HG02759 (cell line): Measurements from ENCODE around the gene PLXND1.
"Not testable (repeated sequence)": the region's sequence is repeated elsewhere in the genome, so short reads cannot be mapped to it uniquely, and the experiment has no call there.

ENCODE experiments used
- ATAC-seq: cut with Tn5 transposase; IDR thresholded peaks from one replicate; pipeline ENCODE4 v1.9.1; 2021; ENCODE audit warnings: mild to moderate bottlenecking, moderate library complexity; ENCODE audit not compliant: unreplicated experiment

The PLXND1 gene

DNA sequence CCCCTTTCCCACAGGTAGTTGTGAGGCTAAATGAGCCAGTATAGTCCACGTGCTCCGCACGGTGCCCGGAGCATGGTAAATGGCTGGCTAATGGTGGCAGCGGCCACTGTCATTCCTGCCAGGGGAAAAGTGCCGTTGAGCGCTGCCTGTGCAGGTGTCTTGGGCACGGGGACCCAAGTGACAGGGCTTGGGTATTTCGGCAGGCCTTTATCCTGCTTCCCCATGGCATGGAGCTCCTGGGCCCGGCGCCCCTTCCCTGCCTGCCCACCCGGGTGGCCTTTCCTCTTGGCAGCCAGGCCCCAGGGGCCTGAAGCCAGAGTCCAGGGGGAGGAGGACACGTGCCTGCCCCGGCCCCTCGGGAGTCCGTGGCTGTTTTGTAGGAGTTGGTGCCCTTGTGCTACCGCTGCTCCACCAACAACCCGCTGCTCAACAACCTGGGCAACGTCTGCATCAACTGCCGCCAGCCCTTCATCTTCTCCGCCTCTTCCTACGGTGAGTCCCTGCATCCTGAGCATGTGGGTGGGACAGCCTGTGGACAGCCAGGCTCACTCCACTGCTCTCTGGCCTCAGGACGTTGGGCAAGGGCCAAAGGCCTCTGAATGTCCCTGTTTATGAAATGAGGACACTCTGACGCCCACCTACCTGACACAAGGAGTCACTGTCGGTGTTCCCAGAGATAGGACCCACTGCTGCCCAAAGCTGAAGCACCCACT, 91.2 kb downstream of the PLXND1 start:
- ATAC-seq: not testable (repeated sequence)

- ATAC-seq: no peak
These were observed 91.9 kb downstream of the PLXND1 start for GRCh38 chr3:129514563-129514962.

DNA sequence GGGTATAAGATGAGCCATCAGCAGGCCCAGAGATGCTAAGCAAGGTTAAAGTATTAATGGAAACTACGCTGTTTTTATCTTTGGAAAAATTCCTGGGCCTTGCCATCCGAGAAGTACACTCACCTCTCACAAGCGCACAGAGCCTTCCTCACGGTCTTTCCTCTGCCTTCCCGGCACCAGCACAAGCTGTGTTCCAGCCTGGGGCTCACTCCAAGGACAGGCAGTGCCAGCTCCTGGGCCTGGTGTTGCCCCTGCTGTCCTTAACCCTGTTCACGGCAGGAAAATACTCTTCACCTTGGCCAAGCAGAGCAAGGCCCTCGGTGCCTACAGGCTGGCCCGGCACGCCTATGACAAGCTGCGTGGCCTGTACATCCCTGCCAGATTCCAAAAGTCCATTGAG, 92.4 kb downstream of the PLXND1 start:
- ATAC-seq: no peak

DNA sequence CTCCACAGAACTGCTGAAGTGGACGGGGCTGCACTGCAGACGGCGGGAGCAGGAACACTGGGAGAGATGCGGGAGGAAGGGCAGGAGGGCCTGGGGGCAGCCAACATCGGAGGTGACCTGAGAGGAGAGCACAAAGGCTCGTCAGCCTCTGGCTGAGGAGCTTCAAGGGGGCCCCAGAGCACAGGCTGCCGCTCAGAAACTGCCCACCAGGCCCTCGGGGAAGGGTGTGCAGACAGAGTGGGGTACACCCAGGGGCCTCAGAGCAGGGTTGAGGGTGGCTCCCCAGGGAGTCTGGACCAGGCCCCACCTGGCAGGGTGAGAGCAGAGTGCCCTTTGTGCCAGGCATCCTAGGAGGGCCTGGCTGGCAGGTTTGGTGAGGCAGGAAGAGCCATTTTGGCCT, 92.8 kb downstream of the PLXND1 start:
- ATAC-seq: no peak

- ATAC-seq: no peak
These were observed 93.9 kb downstream of the PLXND1 start for GRCh38 chr3:129512595-129512994.

- ATAC-seq: no peak
These were observed 99.2 kb downstream of the PLXND1 start for GRCh38 chr3:129507181-129507831.

GRCh38 chr3:129506231-129506742, 100.2 kb downstream of the PLXND1 start:
- no peak for ATAC-seq

- no peak for ATAC-seq
These were observed 101.1 kb downstream of the PLXND1 start for GRCh38 chr3:129505341-129505740.
